ENCODE data around the gene C3orf38.

GRCh38 chr3:88149509-88150362, at the start of gene C3orf38:
- TF ChIP-seq JUND (IDR thresholded peaks at IDR 0.05): no peak
- no peak for TF ChIP-seq RAD21 (IDR thresholded peaks at IDR 0.05; ENCODE audit: low read depth)
- peak; percentile 44; the same call in 1 of the 2 replicates for TF ChIP-seq SP1 (IDR thresholded peaks at IDR 0.05; ENCODE audit: low read depth)
- peak; percentile 78 for TF ChIP-seq MAX (IDR thresholded peaks at IDR 0.05)
- TF ChIP-seq POLR2A (IDR thresholded peaks at IDR 0.05; ENCODE audit: borderline replicate concordance, extremely low read depth, insufficient read depth, insufficient read length): peak; percentile 5
